GM23338 (cell line): ENCODE results near the gene TAGAP. TPM values are rescaled to one million over a fixed set of nuclear protein-coding genes. Genes with fewer than 3 reads are reported as not detected.

Experiments used
- ATAC-seq: fragments of 200-7000 bp; cut with Tn5 transposase; 3 replicates; pipeline ENCODE4 v1.9.1; 2020
- DNase-seq: peaks from one replicate; pipeline ENCODE4 v3.0.0-alpha.2; 2015; ENCODE audit warnings: low spot score
- H2AFZ ChIP-seq: fragments of 200-600 bp; sonication (generic); 2 replicates; pipeline ENCODE4 v1.8.0; 2016; ENCODE audit warnings: antibody characterized with exemption, mild to moderate bottlenecking, moderate library complexity
- H3F3A ChIP-seq: fragments of 200-600 bp; sonication (generic); replicated peaks from 2 replicates; pipeline ENCODE4 v1.8.0; 2017; ENCODE audit warnings: antibody characterized with exemption, mixed run types, low read depth
- H3K27ac ChIP-seq: fragments of 200-600 bp; sonication (generic); 2 replicates; pipeline ENCODE4 v1.6.1; 2016; ENCODE audit warnings: low read depth
- H3K27me3 ChIP-seq: fragments of 200-600 bp; sonication (generic); 2 replicates; pipeline ENCODE4 v1.8.0; 2016; ENCODE audit warnings: mild to moderate bottlenecking, mixed run types, moderate library complexity; ENCODE audit not compliant: insufficient read depth
- H3K36me3 ChIP-seq: fragments of 200-600 bp; sonication (generic); 2 replicates; pipeline ENCODE4 v1.8.0; 2016; ENCODE audit warnings: mild to moderate bottlenecking; ENCODE audit not compliant: insufficient read depth
- H3K4me1 ChIP-seq: fragments of 200-600 bp; sonication (generic); 2 replicates; pipeline ENCODE4 v1.8.0; 2016; ENCODE audit warnings: mild to moderate bottlenecking, moderate library complexity; ENCODE audit not compliant: insufficient read depth
- H3K4me2 ChIP-seq: fragments of 200-600 bp; sonication (generic); 2 replicates; pipeline ENCODE4 v1.7.1; 2017; ENCODE audit warnings: mixed run types
- H3K4me3 ChIP-seq: fragments of 200-600 bp; sonication (generic); 2 replicates; pipeline ENCODE4 v1.6.1; 2016; ENCODE audit warnings: mixed run types
- H3K79me2 ChIP-seq: fragments of 200-600 bp; sonication (generic); replicated peaks from 2 replicates; pipeline ENCODE4 v1.8.0; 2017; ENCODE audit warnings: mild to moderate bottlenecking; ENCODE audit not compliant: insufficient read depth
- H3K9me2 ChIP-seq: fragments of 200-600 bp; sonication (generic); 2 replicates; pipeline ENCODE4 v1.8.0; 2017; ENCODE audit not compliant: insufficient read depth
- H4K20me1 ChIP-seq: fragments of 200-600 bp; sonication (generic); replicated peaks from 2 replicates; pipeline ENCODE4 v1.8.0; 2017; ENCODE audit warnings: mild to moderate bottlenecking; ENCODE audit not compliant: insufficient read depth
- H3K27ac Mint-ChIP-seq: 2 replicates; pipeline ENCODE4 v1.8.0; 2020; ENCODE audit warnings: inconsistent platforms, mild to moderate bottlenecking, moderate library complexity, mixed read lengths
- H3K27me3 Mint-ChIP-seq: 3 replicates; pipeline ENCODE4 v1.8.0; 2022; ENCODE audit warnings: low read depth, mild to moderate bottlenecking, moderate library complexity, mixed read lengths, inconsistent platforms; ENCODE audit not compliant: insufficient read depth, poor library complexity
- H3K36me3 Mint-ChIP-seq: 3 replicates; pipeline ENCODE4 v1.8.0; 2021; ENCODE audit warnings: low read depth, mild to moderate bottlenecking, inconsistent platforms, moderate library complexity, mixed read lengths
- H3K4me1 Mint-ChIP-seq: 3 replicates; pipeline ENCODE4 v1.8.0; 2020; ENCODE audit warnings: mild to moderate bottlenecking, inconsistent platforms, mixed read lengths
- H3K4me3 Mint-ChIP-seq: 3 replicates; pipeline ENCODE4 v1.8.0; 2021; ENCODE audit warnings: moderate library complexity, mild to moderate bottlenecking, inconsistent platforms, mixed read lengths
- H3K9me3 Mint-ChIP-seq: 3 replicates; pipeline ENCODE4 v1.8.0; 2020; ENCODE audit warnings: moderate library complexity, mild to moderate bottlenecking, inconsistent platforms, mixed read lengths
- EZH2phosphoT487 ChIP-seq: fragments of 200-600 bp; sonication (generic); IDR thresholded peaks from one replicate; pipeline ENCODE4 v1.8.1; 2018; ENCODE audit warnings: antibody characterized with exemption; ENCODE audit not compliant: unreplicated experiment
- STAT1 ChIP-seq: IDR thresholded peaks from one replicate; pipeline ENCODE4 v1.6.1; 2016; ENCODE audit warnings: antibody characterized with exemption; ENCODE audit not compliant: unreplicated experiment
- ZNF331 ChIP-seq: fragments of 250-450 bp; sonication (Bioruptor Pico); IDR thresholded peaks from 2 replicates; pipeline ENCODE4 v1.5.0; 2020; ENCODE audit warnings: low read depth, mild to moderate bottlenecking, moderate library complexity
- polyA plus RNA-seq: library from polyadenylated mRNA; unstranded; fragments of >200 nt; fragmentation: Nextera tagmentation; extraction: Ambion mirVana; gene quantifications from 2 replicates; pipeline ENCODE4 v1.2.1, GENCODE V29; 2016
- total RNA-seq: library from RNA; depleted of rRNA; stranded (reverse); fragments of >200 nt; shearing (Covaris generic); gene quantifications from 2 replicates; pipeline ENCODE4 v1.2.3, GENCODE V29; 2014
- TF ChIP-seq, protein P1 (sequence below), 2 experiments: fragments of 200-600 bp in 1 of 2; sonication (generic) in 1 of 2; conservative IDR thresholded peaks; 2 replicates each; pipeline versions ENCODE4 v1.5.1 to v1.6.1; 2016 to 2017; ENCODE audit warnings: antibody characterized with exemption in 2 of 2, low read depth in 2 of 2, mild to moderate bottlenecking in 2 of 2, moderate library complexity in 1 of 2
- TF ChIP-seq, protein P2 (sequence below): fragments of 250-450 bp; sonication (Bioruptor Pico); IDR thresholded peaks from 2 replicates; pipeline ENCODE4 v1.5.0; 2020; ENCODE audit warnings: mild to moderate bottlenecking, moderate library complexity
- TF ChIP-seq, protein P3 (sequence below): IDR thresholded peaks from one replicate; pipeline ENCODE4 v1.6.1; 2018; ENCODE audit warnings: antibody characterized with exemption; ENCODE audit not compliant: unreplicated experiment
- TF ChIP-seq, protein P4 (sequence below): IDR thresholded peaks from 2 replicates; pipeline ENCODE4 v1.6.1; 2016; ENCODE audit warnings: antibody characterized with exemption

TAGAP gene
- total and polyA plus RNA-seq, 2 experiments from 2014 or later = not detected

DNA sequence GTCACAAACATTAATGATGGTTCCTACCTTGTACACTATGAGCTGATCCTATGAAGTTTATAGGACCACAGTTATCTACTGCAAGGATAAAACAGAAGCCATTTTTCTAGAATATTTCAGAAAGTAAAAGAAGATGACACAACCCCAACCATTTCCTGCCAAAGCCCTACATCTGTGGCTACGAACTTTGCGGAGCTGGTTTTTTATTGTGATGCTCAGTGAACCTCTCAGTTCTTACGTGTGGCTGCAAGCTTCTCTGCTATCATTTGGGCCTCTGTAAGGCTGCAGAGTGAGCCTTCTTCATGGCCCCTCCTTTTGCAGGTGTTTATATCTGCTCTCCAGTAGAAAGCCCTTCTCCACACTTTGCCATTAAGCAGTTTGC is 17.8 kb upstream of the TAGAP start:
- peaks cover 5% of the 10 kb centered on the region; the same call in 1 of the 2 replicates for H3K9me2 ChIP-seq
- TF ChIP-seq ZNF331 (CRISPR knock-in tag) (no peak), STAT1 (no peak), EZH2phosphoT487 (no peak)
- TF ChIP-seq, protein P1, sequence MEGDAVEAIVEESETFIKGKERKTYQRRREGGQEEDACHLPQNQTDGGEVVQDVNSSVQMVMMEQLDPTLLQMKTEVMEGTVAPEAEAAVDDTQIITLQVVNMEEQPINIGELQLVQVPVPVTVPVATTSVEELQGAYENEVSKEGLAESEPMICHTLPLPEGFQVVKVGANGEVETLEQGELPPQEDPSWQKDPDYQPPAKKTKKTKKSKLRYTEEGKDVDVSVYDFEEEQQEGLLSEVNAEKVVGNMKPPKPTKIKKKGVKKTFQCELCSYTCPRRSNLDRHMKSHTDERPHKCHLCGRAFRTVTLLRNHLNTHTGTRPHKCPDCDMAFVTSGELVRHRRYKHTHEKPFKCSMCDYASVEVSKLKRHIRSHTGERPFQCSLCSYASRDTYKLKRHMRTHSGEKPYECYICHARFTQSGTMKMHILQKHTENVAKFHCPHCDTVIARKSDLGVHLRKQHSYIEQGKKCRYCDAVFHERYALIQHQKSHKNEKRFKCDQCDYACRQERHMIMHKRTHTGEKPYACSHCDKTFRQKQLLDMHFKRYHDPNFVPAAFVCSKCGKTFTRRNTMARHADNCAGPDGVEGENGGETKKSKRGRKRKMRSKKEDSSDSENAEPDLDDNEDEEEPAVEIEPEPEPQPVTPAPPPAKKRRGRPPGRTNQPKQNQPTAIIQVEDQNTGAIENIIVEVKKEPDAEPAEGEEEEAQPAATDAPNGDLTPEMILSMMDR (conservative IDR thresholded peaks at IDR 0.05; ENCODE audit: low read depth in 2 of 2) = no peak
- TF ChIP-seq, protein P2, sequence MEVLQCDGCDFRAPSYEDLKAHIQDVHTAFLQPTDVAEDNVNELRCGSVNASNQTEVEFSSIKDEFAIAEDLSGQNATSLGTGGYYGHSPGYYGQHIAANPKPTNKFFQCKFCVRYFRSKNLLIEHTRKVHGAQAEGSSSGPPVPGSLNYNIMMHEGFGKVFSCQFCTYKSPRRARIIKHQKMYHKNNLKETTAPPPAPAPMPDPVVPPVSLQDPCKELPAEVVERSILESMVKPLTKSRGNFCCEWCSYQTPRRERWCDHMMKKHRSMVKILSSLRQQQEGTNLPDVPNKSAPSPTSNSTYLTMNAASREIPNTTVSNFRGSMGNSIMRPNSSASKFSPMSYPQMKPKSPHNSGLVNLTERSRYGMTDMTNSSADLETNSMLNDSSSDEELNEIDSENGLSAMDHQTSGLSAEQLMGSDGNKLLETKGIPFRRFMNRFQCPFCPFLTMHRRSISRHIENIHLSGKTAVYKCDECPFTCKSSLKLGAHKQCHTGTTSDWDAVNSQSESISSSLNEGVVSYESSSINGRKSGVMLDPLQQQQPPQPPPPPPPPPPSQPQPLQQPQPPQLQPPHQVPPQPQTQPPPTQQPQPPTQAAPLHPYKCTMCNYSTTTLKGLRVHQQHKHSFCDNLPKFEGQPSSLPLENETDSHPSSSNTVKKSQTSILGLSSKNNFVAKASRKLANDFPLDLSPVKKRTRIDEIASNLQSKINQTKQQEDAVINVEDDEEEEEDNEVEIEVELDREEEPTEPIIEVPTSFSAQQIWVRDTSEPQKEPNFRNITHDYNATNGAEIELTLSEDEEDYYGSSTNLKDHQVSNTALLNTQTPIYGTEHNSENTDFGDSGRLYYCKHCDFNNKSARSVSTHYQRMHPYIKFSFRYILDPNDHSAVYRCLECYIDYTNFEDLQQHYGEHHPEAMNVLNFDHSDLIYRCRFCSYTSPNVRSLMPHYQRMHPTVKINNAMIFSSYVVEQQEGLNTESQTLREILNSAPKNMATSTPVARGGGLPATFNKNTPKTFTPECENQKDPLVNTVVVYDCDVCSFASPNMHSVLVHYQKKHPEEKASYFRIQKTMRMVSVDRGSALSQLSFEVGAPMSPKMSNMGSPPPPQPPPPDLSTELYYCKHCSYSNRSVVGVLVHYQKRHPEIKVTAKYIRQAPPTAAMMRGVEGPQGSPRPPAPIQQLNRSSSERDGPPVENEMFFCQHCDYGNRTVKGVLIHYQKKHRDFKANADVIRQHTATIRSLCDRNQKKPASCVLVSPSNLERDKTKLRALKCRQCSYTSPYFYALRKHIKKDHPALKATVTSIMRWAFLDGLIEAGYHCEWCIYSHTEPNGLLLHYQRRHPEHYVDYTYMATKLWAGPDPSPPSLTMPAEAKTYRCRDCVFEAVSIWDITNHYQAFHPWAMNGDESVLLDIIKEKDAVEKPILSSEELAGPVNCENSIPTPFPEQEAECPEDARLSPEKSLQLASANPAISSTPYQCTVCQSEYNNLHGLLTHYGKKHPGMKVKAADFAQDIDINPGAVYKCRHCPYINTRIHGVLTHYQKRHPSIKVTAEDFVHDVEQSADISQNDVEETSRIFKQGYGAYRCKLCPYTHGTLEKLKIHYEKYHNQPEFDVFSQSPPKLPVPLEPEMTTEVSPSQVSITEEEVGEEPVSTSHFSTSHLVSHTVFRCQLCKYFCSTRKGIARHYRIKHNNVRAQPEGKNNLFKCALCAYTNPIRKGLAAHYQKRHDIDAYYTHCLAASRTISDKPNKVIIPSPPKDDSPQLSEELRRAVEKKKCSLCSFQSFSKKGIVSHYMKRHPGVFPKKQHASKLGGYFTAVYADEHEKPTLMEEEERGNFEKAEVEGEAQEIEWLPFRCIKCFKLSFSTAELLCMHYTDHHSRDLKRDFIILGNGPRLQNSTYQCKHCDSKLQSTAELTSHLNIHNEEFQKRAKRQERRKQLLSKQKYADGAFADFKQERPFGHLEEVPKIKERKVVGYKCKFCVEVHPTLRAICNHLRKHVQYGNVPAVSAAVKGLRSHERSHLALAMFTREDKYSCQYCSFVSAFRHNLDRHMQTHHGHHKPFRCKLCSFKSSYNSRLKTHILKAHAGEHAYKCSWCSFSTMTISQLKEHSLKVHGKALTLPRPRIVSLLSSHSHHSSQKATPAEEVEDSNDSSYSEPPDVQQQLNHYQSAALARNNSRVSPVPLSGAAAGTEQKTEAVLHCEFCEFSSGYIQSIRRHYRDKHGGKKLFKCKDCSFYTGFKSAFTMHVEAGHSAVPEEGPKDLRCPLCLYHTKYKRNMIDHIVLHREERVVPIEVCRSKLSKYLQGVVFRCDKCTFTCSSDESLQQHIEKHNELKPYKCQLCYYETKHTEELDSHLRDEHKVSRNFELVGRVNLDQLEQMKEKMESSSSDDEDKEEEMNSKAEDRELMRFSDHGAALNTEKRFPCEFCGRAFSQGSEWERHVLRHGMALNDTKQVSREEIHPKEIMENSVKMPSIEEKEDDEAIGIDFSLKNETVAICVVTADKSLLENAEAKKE (CRISPR knock-in tag) = no peak
- TF ChIP-seq, protein P3, sequence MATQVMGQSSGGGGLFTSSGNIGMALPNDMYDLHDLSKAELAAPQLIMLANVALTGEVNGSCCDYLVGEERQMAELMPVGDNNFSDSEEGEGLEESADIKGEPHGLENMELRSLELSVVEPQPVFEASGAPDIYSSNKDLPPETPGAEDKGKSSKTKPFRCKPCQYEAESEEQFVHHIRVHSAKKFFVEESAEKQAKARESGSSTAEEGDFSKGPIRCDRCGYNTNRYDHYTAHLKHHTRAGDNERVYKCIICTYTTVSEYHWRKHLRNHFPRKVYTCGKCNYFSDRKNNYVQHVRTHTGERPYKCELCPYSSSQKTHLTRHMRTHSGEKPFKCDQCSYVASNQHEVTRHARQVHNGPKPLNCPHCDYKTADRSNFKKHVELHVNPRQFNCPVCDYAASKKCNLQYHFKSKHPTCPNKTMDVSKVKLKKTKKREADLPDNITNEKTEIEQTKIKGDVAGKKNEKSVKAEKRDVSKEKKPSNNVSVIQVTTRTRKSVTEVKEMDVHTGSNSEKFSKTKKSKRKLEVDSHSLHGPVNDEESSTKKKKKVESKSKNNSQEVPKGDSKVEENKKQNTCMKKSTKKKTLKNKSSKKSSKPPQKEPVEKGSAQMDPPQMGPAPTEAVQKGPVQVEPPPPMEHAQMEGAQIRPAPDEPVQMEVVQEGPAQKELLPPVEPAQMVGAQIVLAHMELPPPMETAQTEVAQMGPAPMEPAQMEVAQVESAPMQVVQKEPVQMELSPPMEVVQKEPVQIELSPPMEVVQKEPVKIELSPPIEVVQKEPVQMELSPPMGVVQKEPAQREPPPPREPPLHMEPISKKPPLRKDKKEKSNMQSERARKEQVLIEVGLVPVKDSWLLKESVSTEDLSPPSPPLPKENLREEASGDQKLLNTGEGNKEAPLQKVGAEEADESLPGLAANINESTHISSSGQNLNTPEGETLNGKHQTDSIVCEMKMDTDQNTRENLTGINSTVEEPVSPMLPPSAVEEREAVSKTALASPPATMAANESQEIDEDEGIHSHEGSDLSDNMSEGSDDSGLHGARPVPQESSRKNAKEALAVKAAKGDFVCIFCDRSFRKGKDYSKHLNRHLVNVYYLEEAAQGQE = no peak
- TF ChIP-seq, protein P4, sequence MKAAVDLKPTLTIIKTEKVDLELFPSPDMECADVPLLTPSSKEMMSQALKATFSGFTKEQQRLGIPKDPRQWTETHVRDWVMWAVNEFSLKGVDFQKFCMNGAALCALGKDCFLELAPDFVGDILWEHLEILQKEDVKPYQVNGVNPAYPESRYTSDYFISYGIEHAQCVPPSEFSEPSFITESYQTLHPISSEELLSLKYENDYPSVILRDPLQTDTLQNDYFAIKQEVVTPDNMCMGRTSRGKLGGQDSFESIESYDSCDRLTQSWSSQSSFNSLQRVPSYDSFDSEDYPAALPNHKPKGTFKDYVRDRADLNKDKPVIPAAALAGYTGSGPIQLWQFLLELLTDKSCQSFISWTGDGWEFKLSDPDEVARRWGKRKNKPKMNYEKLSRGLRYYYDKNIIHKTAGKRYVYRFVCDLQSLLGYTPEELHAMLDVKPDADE = no peak
- no peak overlapping the region for H3K27ac ChIP-seq
- no peaks in the 10 kb centered on the region for H3K4me1 ChIP-seq
- no peak for DNase-seq
- ATAC-seq = no peak
- no peaks in the 10 kb centered on the region for H3K27me3 ChIP-seq
- no peak overlapping the region for H3K27ac Mint-ChIP-seq
- H2AFZ ChIP-seq = no peak overlapping the region
- no peaks in the 10 kb centered on the region for H3K79me2 ChIP-seq
- H3K4me3 Mint-ChIP-seq = no peak overlapping the region
- H3K9me3 Mint-ChIP-seq = no peaks in the 10 kb centered on the region
- no peaks in the 10 kb centered on the region for H4K20me1 ChIP-seq
- peaks cover 2% of the 10 kb centered on the region for H3K27me3 Mint-ChIP-seq
- no peaks in the 10 kb centered on the region for H3K36me3 Mint-ChIP-seq
- no peak overlapping the region for H3K4me2 ChIP-seq
- no peaks in the 10 kb centered on the region; the same call in 2 of the 3 replicates for H3K4me1 Mint-ChIP-seq
- no peaks in the 10 kb centered on the region for H3K36me3 ChIP-seq
- H3K4me3 ChIP-seq = no peak overlapping the region
- no peaks in the 10 kb centered on the region for H3F3A ChIP-seq
